Adrenal gland (tissue), 5 donors: ENCODE measurements around the gene SHLD1.

ENCODE experiments used
- CTCF ChIP-seq, 6 experiments: fragments of 450-650 bp in 4 of 6; fragments of 200-600 bp in 2 of 6; sonication (generic) in 1 of 6; IDR thresholded peaks; 1 replicate in 5 of 6; 2 replicates in 1 of 6; pipeline versions ENCODE4 v1.5.1 to v1.8.0; 2016 to 2021; ENCODE audit warnings: antibody characterized with exemption in 6 of 6, mild to moderate bottlenecking in 2 of 6, moderate library complexity in 1 of 6
- POLR2A ChIP-seq, 2 donors: fragments of 450-650 bp; IDR thresholded peaks; one replicate each; pipeline ENCODE4 v1.6.1; 2017; ENCODE audit warnings: antibody characterized with exemption in 2 of 2, mild to moderate bottlenecking in 2 of 2, moderate library complexity in 1 of 2
- donor health status: DM: no; HTN: no; CAD: no.

DNA sequence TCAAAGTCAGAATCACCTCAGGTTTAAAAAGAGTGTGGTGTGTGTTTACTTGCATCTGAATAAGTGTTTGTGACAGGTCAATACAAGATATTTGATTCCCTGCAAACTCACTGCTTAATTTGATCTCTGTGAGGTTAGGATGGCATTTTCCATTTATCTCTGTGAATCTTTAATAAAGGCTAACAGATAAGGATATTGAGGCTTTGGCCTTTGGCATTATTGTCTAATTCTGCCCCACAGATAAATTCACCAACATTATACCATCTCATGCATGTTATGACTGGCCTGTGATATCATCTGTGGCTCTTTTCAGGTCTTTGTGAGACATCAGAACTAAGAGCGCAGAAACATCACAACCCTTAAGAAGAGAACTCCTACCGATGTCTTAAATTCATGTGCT, 115.4 kb downstream of the SHLD1 start:
- TF ChIP-seq CTCF (IDR thresholded peaks at IDR 0.05) (no peak), POLR2A (IDR thresholded peaks at IDR 0.05) (no peak)
